Measurements from ENCODE around the gene SRSF3. TPM values are rescaled to one million over a fixed set of nuclear protein-coding genes. Genes with fewer than 3 reads are reported as not detected.
"Not testable (repeated sequence)": the region's sequence is repeated elsewhere in the genome, so short reads cannot be mapped to it uniquely, and the experiment has no call there.

Gene SRSF3
- total RNA-seq, 1 donor from 2014 or later, result 122 TPM

- intact Hi-C loops (cut with DNase I); ATAC-seq (ENCODE audit: poor library complexity); DNase-seq: not testable (repeated sequence)
These were observed 60.3 kb downstream of the SRSF3 start for GRCh38 chr6:36654469-36654868.

Small RNAs within 50 kb of the gene (microRNA-seq; reads per million reads assigned to microRNA genes)
- gene MIR3925, result not detected

Other genes starting within 250 kb of the SRSF3 start
- gene ETV7, start 206.7 kb upstream of the SRSF3 start, total RNA-seq, result not detected
- gene PXT1, start 151.5 kb upstream of the SRSF3 start, total RNA-seq, result 0.13 TPM
- gene KCTD20, start 151.4 kb upstream of the SRSF3 start, total RNA-seq, result 22.1 TPM
- gene STK38, start 46.9 kb upstream of the SRSF3 start, total RNA-seq, result 21.2 TPM
- 54.5 TPM for gene CDKN1A, start 84.4 kb downstream of the SRSF3 start, total RNA-seq
- not detected for gene RAB44, start 103.5 kb downstream of the SRSF3 start, total RNA-seq
- 10.0 TPM for gene CPNE5, start 245.1 kb downstream of the SRSF3 start, total RNA-seq

Data from Right ventricle myocardium superior (tissue), 1 donor.